ENCODE results near the gene ANGPTL2.

ANGPTL2 gene

GRCh38 chr9:127129718-127130085, 7.3 kb upstream of the ANGPTL2 start:
- Histone ChIP-seq H3K36me3 (ENCODE audit: insufficient read depth, low read length) (no peaks in the 10 kb centered on the region), H3K4me3 (ENCODE audit: low read depth, low read length, poor library complexity, severe bottlenecking) (no peak overlapping the region), H3K27me3 (ENCODE audit: insufficient read depth, low read length) (no peaks in the 10 kb centered on the region), H3K9ac (ENCODE audit: low read length) (no peak overlapping the region), H3F3A (ENCODE audit: insufficient read depth, low read length) (no peaks in the 10 kb centered on the region), H3K4me2 (ENCODE audit: low read length) (no peak overlapping the region), H3K79me2 (ENCODE audit: insufficient read depth, low read length) (no peaks in the 10 kb centered on the region), H3K9me2 (ENCODE audit: low read depth, low read length) (no peaks in the 10 kb centered on the region), H4K20me1 (ENCODE audit: insufficient read depth, low read length) (no peaks in the 10 kb centered on the region), H2AFZ (ENCODE audit: low read length) (no peak overlapping the region), H3K4me1 (ENCODE audit: insufficient read depth, low read length, severe bottlenecking) (no peaks in the 10 kb centered on the region), H3K27ac (ENCODE audit: low read depth, low read length, poor library complexity, severe bottlenecking) (no peak overlapping the region), H3K9me3 (ENCODE audit: low read length) (no peaks in the 10 kb centered on the region)
- TF ChIP-seq EZH2 (IDR thresholded peaks at IDR 0.05; ENCODE audit: borderline replicate concordance, low read length): no peak
- no peak for TF ChIP-seq CTCF (IDR thresholded peaks at IDR 0.05; ENCODE audit: low read length)

GRCh38 chr9:127129073-127129717, 6.8 kb upstream of the ANGPTL2 start:
- Histone ChIP-seq H4K20me1 (ENCODE audit: insufficient read depth, low read length) (no peaks in the 10 kb centered on the region), H3K36me3 (ENCODE audit: insufficient read depth, low read length) (no peaks in the 10 kb centered on the region), H3K4me1 (ENCODE audit: insufficient read depth, low read length, severe bottlenecking) (no peaks in the 10 kb centered on the region), H3K4me3 (ENCODE audit: low read depth, low read length, poor library complexity, severe bottlenecking) (no peak overlapping the region), H3K79me2 (ENCODE audit: insufficient read depth, low read length) (no peaks in the 10 kb centered on the region), H2AFZ (ENCODE audit: low read length) (no peak overlapping the region), H3K27me3 (ENCODE audit: insufficient read depth, low read length) (no peaks in the 10 kb centered on the region), H3F3A (ENCODE audit: insufficient read depth, low read length) (no peaks in the 10 kb centered on the region), H3K9me2 (ENCODE audit: low read depth, low read length) (no peaks in the 10 kb centered on the region), H3K27ac (ENCODE audit: low read depth, low read length, poor library complexity, severe bottlenecking) (no peak overlapping the region), H3K4me2 (ENCODE audit: low read length) (no peak overlapping the region), H3K9ac (ENCODE audit: low read length) (no peak overlapping the region), H3K9me3 (ENCODE audit: low read length) (no peaks in the 10 kb centered on the region)
- TF ChIP-seq EZH2 (IDR thresholded peaks at IDR 0.05; ENCODE audit: borderline replicate concordance, low read length) (no peak), CTCF (IDR thresholded peaks at IDR 0.05; ENCODE audit: low read length) (no peak)

GRCh38 chr9:127128341-127129072, 6.1 kb upstream of the ANGPTL2 start:
- Histone ChIP-seq H3F3A (ENCODE audit: insufficient read depth, low read length) (no peaks in the 10 kb centered on the region), H3K9ac (ENCODE audit: low read length) (no peak overlapping the region), H3K79me2 (ENCODE audit: insufficient read depth, low read length) (no peaks in the 10 kb centered on the region), H3K9me2 (ENCODE audit: low read depth, low read length) (no peaks in the 10 kb centered on the region), H3K4me2 (ENCODE audit: low read length) (no peak overlapping the region), H3K4me3 (ENCODE audit: low read depth, low read length, poor library complexity, severe bottlenecking) (no peak overlapping the region), H4K20me1 (ENCODE audit: insufficient read depth, low read length) (no peaks in the 10 kb centered on the region), H3K36me3 (ENCODE audit: insufficient read depth, low read length) (no peaks in the 10 kb centered on the region), H3K9me3 (ENCODE audit: low read length) (no peaks in the 10 kb centered on the region), H3K4me1 (ENCODE audit: insufficient read depth, low read length, severe bottlenecking) (no peaks in the 10 kb centered on the region), H2AFZ (ENCODE audit: low read length) (no peak overlapping the region), H3K27ac (ENCODE audit: low read depth, low read length, poor library complexity, severe bottlenecking) (no peak overlapping the region), H3K27me3 (ENCODE audit: insufficient read depth, low read length) (no peaks in the 10 kb centered on the region)
- TF ChIP-seq EZH2 (IDR thresholded peaks at IDR 0.05; ENCODE audit: borderline replicate concordance, low read length): no peak
- no peak for TF ChIP-seq CTCF (IDR thresholded peaks at IDR 0.05; ENCODE audit: low read length)
